Hematopoietic multipotent progenitor cell treated with erythropoietin and hydrocortisone succinate and interleukin-3 and kit ligand, for 8 days (in vitro differentiated cells): ENCODE measurements around the gene PCDHB4.
"Not testable (repeated sequence)": the region's sequence is repeated elsewhere in the genome, so short reads cannot be mapped to it uniquely, and the experiment has no call there.

Experiments used
- DNase-seq: peaks from one replicate; pipeline ENCODE4 v3.0.0-alpha.2; 2015

The PCDHB4 gene

DNA sequence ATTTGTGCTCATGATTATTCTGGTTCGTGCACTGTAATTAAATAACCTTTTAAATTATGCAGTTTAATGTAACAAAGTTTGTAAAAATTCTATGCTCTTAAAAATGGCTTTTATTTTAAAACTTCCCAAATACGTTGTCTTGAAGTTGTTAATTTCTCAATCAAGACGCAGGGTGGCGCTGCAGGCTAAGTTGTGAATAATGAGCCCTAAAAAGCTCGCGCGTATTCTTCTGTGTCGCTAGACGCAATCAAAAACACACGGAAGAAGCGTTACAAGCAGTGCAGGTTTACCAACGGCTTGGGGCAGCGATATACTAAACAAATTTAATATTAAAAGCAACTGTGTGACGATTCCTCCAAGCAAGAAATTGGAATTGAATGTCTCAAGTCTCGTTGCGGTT lies at the start of gene PCDHB4:
PCDHB4 (plus strand) TSS at position 256 of the 400 bp plus-strand sequence. CDS start 181 bp downstream, outside the sequence.
- DNase-seq = no peak

- DNase-seq = no peak
Measured at GRCh38 chr5:141077826-141078225, 43.8 kb upstream of the PCDHB4 start.

GRCh38 chr5:141082228-141082627 lies 39.4 kb upstream of the PCDHB4 start:
- DNase-seq = no peak

DNA sequence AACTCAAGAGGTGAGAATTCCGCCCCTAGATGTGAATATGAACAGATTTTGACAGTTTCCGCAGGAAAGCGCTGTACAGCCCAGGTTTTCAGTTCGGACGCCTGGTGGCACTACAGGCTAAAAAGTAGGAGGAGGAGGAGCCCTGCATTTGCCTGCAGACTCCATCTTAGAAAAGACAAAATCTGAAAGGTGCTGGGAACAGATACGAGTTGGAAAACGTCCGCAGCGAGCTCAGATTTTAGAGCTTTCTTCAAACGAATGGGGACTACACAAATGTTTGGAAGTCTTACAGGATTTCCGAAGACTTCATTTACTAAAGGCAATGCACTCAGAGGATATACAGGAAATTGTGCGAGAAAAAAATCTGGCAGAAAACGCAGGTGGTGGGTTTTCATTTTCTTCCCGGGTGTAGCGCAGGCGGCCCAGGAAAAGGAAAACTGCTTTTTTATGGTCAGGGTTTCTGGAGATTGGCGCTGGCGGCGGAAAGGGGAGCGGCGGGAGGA lies 37.1 kb upstream of the PCDHB4 start:
- peak; percentile 4 for DNase-seq

GRCh38 chr5:141094481-141095262 lies 26.9 kb upstream of the PCDHB4 start, which contains the start of gene PCDHB2:
TSS of gene PCDHB2 (plus strand) at chr5:141094615. CDS start at chr5:141094791, 176 bp downstream.
- DNase-seq = no peak

- no peak for DNase-seq
Measured at GRCh38 chr5:141095263-141095641, 26.4 kb upstream of the PCDHB4 start.

DNA sequence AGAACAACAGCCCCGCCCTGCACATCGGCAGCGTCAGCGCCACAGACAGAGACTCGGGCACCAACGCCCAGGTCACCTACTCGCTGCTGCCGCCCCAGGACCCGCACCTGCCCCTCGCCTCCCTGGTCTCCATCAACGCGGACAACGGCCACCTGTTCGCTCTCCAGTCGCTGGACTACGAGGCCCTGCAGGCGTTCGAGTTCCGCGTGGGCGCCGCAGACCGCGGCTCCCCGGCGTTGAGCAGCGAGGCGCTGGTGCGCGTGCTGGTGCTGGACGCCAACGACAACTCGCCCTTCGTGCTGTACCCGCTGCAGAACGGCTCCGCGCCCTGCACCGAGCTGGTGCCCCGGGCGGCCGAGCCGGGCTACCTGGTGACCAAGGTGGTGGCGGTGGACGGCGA lies 25.4 kb upstream of the PCDHB4 start:
- DNase-seq = not testable (repeated sequence)

DNA sequence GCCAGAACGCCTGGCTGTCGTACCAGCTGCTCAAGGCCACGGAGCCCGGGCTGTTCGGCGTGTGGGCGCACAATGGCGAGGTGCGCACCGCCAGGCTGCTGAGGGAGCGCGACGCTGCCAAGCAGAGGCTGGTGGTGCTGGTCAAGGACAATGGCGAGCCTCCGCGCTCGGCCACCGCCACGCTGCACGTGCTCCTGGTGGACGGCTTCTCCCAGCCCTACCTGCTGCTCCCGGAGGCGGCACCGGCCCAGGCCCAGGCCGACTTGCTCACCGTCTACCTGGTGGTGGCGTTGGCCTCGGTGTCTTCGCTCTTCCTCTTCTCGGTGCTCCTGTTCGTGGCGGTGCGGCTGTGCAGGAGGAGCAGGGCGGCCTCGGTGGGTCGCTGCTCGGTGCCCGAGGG lies 25.0 kb upstream of the PCDHB4 start:
- DNase-seq = not testable (repeated sequence)

DNA sequence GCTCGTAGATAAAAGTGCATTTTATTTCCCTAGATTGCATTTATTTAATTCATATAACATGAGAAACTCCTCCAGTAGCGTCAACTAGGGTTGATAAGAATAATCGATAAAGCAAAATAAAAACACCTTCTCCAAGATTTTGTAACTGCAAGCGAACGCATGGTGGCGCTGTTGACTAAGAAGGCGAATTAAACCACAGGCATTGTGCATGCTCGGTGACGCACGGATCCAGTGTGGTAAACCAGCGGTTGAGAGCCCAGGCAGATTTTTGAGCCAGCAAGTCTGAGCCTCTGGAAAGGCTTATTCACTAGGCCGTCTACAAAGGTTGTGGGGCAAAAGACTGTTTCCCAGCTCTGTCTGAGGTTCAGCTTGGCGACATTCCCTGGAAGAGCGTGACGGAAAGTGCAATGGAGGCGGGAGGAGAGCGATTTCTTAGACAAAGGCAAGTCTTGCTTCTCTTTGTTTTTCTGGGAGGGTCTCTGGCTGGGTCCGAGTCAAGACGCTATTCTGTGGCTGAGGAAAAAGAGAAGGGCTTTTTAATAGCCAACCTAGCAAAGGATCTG lies 21.3 kb upstream of the PCDHB4 start, which contains the start of gene PCDHB3:
PCDHB3 (plus strand) TSS at position 231 of the 563 bp plus-strand sequence; CDS start at position 408, 177 bp downstream.
- peak; percentile 21 for DNase-seq

DNA sequence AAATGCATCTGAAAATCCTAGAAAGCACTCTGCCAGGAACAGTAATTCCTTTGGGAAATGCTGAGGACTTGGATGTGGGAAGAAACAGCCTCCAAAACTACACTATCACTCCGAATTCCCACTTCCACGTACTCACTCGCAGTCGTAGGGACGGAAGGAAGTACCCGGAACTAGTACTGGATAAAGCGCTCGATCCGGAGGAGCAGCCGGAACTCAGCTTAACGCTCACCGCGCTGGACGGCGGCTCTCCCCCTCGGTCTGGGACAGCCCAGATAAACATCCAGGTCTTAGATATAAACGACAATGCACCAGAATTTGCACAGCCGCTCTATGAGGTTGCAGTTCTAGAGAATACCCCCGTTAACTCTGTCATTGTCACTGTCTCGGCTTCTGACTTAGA lies 20.6 kb upstream of the PCDHB4 start:
- no peak for DNase-seq

DNA sequence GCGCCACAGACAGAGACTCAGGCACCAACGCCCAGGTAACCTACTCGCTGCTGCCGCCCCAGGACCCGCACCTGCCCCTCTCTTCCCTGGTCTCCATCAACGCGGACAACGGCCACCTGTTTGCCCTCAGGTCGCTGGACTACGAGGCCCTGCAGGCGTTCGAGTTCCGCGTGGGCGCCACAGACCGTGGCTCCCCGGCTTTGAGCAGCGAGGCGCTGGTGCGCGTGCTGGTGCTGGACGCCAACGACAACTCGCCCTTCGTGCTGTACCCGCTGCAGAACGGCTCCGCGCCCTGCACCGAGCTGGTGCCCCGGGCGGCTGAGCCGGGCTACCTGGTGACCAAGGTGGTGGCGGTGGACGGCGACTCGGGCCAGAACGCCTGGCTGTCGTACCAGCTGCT lies 19.5 kb upstream of the PCDHB4 start:
- DNase-seq = not testable (repeated sequence)

GRCh38 chr5:141102471-141102870 lies 19.1 kb upstream of the PCDHB4 start:
- DNase-seq = not testable (repeated sequence)

- no peak for DNase-seq
Measured at GRCh38 chr5:141105350-141105749, 16.3 kb upstream of the PCDHB4 start.

DNA sequence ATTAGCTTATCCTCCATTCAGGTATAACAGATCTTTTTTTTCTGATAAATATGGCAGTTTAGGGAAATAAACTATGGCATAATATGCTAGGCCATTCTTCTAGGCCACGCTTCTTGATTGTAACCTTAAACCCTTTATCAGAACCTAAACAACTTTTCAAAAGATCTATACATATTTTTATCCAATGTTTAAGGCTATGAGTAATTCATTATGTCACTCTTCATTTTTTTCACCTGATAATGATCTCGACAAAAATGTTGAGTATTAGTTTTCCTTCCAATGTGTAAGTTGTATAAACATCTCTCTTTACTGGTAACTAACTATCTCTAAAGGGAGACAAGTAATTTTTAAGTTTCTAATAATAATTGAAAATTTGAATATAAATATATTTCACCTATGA lies 2.4 kb upstream of the PCDHB4 start:
- DNase-seq = no peak

DNA sequence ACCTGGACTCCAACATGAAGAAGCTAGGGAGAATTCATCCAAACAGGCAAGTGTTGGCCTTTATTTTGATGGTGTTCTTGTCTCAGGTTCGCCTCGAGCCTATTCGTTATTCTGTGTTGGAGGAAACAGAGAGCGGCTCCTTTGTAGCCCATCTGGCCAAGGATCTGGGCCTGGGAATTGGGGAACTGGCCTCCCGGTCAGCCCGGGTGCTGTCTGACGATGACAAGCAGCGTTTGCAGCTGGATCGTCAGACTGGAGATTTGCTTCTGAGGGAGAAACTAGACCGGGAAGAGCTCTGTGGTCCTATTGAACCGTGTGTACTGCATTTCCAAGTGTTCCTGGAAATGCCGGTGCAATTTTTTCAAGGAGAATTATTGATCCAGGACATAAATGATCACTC lies 367 bp downstream of the PCDHB4 start:
- no peak for DNase-seq

- DNase-seq = not testable (repeated sequence)
Measured at GRCh38 chr5:141123396-141124135, 1.9 kb downstream of the PCDHB4 start.

DNA sequence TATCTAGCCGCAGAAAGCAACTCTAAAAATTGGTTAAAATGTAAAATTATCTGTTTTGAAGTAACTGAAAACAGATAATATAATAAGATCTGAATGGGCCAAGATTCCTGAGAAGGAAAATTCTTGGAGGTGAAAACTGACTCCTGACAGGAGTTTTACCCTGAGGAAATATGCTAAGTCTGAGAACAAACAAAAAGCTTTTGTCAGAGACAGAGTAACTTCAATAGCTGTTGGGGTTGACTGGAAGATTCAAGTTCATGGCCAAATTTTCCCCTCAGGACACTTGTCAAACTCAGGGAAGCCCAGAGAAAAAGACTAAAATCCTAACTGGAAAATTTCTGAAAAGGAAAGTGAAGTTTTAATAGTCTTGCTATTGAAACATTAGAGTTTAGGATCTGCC lies 5.7 kb downstream of the PCDHB4 start:
- no peak for DNase-seq

- peak; percentile 13 for DNase-seq
Measured at GRCh38 chr5:141135030-141135717, 13.6 kb downstream of the PCDHB4 start, which contains the start of gene PCDHB5. TSS of gene PCDHB5 (plus strand) at chr5:141135206. CDS start at chr5:141135435, 229 bp downstream.

GRCh38 chr5:141135718-141136266 lies 14.2 kb downstream of the PCDHB4 start:
- DNase-seq = no peak

DNA sequence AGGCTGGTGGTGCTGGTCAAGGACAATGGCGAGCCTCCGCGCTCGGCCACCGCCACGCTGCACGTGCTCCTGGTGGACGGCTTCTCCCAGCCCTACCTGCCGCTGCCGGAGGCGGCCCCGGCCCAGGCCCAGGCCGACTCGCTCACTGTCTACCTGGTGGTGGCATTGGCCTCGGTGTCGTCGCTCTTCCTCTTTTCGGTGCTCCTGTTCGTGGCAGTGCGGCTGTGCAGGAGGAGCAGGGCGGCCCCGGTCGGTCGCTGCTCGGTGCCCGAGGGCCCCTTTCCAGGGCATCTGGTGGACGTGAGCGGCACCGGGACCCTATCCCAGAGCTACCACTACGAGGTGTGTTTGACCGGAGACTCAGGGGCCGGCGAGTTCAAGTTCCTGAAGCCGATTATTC lies 15.7 kb downstream of the PCDHB4 start:
- not testable (repeated sequence) for DNase-seq

DNA sequence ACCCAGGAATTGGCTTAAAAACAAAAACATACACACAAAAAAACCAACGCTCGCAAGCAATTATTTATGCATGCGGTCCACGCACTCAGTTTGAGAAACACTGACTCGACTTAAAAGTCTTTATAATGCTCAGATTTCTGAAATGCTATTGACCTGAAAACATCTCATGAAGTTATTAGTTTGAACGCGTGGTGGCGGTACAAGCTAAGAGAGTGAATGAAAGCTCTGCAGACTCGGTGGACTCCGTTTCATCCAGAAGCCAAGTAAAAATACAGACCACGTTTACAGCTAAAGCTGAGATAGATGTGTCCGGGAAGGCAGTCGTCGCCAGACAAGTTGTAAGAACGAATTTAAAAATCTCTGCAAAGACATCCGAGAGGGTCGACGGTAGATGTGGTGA lies 28.2 kb downstream of the PCDHB4 start, which contains the start of gene PCDHB6:
PCDHB6 (plus strand) TSS at position 246 of the 400 bp plus-strand sequence. CDS start 201 bp downstream, outside the sequence.
- DNase-seq = no peak
